DMS53 (cell line): Measurements from ENCODE around the gene DDX42.

ENCODE experiments used
- DNase-seq: peaks from one replicate; lab custom pipeline; 2025; lab: John Stamatoyannopoulos, UW

The DDX42 gene

DNA sequence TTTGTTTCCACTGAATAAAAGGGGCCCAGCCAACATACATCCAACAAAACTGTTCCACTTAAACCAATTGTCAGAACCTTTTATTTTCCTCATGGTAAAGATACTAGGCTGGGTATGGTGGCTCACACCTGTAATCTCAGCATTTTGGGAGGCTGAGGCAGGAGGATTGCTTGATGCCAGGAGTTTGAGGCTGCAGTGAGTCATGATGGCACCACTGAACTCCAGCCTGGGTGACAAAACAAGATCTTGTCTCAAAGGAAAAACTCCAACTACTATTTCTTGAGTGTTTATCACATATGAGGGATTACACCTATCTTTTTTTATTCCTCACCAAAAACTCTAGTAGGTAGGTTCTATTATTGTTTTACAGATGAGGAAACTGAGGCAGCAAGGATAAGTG lies 48.6 kb downstream of the DDX42 start:
- DNase-seq: no peak

DNA sequence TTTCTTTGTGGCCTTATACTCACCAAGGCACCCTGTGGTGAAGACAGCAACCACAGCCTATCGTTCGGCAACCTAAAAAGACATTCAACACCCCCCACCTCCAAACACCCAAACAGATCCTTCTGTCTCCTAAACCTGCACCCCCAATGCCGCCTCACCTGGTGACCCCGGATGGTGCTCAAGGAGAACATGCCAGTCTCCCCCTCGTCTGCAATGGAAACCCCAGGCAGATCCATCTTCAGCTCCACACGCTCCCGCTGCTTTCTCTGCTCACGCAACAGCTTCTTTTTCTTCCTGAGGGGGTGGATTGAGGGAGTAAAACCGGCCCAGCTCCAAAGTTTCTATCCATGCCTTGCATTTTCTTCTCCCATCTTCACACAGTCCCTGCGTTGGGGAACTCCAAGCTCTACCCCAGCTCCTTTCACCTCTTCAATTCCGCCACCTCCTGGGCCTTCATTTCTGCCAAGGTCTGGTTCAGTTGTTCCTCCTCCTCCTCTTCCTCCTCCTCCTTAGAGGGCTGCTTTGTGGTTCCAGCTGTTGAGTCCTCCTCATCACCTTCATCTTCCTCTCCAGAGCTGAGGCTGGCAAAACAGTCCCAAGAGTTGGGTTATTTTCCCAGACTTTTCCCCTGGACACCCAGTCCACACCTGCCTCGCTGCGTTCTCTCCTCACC lies 49.8 kb downstream of the DDX42 start:
- no peak for DNase-seq

DNA sequence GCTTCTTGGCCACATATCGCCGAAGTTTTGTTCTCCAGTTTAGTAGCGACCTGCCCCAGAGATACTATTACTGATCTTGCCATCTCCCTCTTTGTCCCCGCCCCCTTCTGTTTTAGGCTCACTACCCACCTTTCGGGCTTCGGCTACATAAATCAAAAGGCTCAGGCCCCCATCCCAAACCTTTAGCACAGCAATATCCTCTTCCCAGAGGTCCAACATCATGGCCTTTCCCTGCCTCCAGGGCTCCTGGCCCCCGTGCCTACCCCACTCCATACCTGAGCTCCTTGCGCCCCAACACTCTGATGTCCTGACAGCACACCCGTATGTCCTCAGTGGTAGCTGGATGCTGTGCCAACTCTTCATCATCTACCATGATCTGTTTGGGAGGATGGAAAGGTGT lies 50.4 kb downstream of the DDX42 start:
- no peak for DNase-seq

DNA sequence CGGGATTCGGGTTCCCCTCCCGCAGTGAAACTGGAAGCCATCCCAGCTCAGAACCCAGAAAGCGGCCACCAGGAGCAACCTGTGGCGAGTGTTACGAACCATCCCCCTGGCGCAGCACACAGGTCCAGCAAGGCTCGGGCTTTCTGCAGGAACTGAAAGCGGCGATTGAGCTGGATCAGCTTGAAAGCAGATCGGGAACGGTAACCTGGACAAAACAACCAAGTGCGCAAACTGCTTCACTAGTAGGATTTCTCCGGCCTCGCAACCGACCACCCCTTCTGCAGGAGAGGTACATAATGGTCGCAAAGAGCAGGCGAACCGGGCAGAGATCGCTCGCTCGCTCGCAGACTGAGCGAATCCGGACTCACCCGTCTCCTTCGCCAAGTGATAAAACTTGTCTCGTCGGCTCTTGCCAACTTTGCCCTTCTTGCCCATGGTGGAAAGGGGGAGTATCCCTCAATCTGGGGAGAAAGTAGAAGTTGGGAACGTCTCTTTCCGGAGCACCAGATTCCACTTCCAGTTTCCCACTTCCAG lies 52.6 kb downstream of the DDX42 start:
- DNase-seq: peak; percentile 57

DNA sequence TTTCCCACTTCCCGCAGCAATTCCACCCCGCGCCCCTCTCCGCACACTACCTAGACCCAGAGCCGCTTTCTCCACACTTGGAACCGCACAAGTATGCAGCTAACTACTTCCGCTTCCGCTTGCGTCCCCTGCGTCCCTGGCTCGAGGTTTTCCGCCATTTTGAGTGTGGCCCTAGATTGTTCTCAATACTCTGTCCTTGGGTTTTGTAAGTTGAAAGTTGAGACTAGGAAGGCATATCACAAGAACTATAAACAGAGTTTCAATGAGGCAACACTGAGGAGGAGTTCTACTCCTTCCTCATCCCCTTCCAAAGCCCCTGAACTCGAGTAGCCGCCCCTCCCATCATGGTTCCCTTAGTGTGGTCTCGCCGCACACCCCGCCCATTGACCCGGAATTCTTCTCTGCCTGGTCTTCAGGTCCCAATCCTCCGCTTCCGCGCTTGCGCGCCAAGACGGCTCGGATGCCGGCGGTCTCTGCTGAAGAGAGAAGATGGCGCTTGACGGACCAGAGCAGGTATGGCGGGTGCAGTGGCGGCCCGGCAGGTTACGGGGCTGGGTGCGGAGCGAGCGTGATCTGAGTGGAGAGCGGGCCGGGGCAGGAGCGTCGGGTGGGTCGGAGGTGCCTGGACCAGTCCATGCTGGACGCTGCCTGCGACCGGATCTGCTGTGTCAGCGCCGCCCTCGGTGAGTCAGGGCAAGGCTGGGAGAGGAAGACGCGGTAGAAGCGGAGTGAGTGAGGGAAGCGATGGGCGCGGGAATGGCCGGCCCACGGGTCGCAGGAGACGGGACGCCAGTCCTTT lies 53.2 kb downstream of the DDX42 start, which contains the start of the genes FTSJ3 and PSMC5:
FTSJ3 (minus strand) TSS at position 662 of the 799 bp plus-strand sequence. CDS start 761 bp downstream, outside the sequence.
PSMC5 (plus strand) TSS at position 430 of the 799 bp plus-strand sequence; CDS start at position 490, 60 bp downstream.
- DNase-seq: peak; percentile 95

DNA sequence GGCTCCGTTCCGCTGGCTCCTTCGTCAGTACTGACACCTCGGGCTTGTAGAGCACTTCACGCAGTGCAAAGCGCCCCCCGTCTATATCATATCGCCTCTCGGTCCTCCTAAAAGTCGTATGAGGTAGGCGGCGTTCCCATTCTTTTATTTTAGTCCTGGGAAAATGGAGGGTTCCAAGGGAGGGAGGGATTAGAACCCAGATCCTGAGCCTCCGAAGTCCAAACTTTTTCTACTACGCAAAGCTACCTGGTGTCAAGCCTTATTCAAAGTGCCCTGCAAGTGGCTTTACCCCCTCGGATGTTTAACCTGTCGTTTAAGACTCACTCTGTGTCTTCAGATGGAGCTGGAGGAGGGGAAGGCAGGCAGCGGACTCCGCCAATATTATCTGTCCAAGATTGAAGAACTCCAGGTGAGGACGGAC lies 53.8 kb downstream of the DDX42 start:
- no peak for DNase-seq

DNA sequence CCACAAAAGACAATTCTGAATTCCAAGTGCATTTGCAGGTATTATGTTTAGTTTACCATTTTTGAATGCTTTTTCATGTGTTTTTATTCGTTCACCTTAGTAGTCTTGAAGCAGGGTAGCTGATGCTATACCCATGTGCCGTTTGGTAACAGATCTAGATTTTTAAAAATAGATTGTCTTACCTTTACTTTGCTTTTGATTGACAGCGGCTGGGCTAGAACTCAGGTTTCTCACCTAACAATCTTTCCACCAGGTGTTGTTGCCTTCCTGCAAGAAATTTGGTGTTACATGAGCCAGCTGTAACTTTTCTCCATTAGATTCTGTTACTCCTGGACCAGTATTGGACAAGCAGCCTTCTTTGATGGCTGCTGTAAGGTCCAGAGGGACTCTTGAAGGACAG lies 55.0 kb downstream of the DDX42 start:
- DNase-seq: no peak

DNA sequence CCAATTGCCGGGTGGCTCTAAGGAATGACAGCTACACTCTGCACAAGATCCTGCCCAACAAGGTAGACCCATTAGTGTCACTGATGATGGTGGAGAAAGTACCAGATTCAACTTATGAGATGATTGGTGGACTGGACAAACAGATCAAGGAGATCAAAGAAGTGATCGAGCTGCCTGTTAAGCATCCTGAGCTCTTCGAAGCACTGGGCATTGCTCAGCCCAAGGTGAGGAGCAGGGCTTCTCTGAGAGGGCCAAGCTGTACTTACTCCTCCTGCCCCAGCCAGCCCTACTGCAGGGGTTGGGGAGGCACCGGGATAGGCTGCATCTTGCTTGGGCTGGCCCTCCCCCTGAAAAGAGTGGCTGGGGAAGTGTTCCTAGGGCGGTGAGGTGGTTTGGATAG lies 56.3 kb downstream of the DDX42 start:
- no peak for DNase-seq

DNA sequence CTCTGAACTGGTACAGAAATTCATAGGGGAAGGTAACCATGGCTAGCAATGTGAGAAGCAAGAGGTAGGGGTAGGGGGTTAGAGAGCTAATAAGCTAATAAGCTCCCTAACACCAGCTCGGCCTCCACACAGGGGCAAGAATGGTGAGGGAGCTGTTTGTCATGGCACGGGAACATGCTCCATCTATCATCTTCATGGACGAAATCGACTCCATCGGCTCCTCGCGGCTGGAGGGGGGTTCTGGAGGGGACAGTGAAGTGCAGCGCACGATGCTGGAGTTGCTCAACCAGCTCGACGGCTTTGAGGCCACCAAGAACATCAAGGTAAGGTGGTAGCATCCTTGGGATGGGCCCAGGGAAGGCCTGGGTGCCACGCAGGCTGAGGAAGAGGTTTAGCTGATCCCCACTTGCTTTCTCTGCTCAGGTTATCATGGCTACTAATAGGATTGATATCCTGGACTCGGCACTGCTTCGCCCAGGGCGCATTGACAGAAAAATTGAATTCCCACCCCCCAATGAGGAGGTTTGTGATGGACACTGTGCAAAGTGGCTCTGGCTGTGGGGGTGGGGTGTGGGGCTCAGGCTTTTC lies 57.0 kb downstream of the DDX42 start:
- peak; percentile 11 for DNase-seq

DNA sequence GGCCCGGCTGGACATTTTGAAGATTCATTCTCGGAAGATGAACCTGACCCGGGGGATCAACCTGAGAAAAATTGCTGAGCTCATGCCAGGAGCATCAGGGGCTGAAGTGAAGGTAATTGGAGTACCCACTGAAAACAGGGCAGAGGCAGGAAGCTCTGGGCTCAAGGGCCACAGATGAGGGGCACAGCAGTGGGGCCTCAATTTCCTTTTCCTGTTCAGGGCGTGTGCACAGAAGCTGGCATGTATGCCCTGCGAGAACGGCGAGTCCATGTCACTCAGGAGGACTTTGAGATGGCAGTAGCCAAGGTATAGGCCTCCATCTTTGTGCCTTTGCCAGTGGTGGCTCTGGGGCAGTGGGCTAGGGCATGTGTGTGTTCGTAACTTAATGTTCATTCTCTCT lies 57.5 kb downstream of the DDX42 start:
- DNase-seq: no peak

DNA sequence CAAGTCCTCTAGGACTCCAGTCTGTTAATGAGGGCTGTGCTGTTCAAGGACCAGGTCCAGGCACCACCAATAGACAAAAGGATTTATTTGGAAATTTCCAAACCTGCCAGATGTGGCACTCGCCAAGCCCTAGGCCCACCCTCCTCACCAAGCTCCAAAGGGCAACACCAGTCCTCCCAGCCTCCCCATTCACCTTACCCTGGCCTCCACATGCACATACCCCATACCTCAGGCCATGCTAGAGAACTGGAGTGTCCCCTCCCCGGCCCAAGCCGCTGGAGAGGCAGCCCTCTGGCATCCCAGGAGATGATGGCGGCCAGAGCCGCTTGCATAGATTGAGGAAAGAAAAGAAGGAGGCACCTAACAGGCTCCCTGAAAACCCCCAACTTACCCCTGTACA lies 58.0 kb downstream of the DDX42 start:
- no peak for DNase-seq

DNA sequence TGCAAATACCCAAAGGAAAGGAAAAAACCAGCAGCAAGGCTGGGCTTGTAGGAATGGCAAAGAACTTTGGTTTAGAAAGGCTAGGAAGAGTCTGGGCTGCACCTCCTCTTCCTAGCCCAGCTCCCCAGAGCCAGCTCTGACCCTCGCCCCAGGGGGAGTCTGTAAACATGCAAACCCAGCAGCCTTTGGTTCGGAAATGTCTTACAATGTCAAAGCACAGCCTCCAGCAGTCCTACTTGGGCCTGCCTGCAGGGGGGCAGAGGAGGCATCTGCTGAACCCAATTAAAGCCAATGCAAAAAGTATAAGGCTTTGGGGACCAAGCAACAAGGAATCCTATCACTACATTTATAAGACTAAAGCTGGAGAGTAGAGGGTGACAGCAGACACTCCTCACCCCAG lies 58.5 kb downstream of the DDX42 start:
- peak; percentile 19 for DNase-seq

DNA sequence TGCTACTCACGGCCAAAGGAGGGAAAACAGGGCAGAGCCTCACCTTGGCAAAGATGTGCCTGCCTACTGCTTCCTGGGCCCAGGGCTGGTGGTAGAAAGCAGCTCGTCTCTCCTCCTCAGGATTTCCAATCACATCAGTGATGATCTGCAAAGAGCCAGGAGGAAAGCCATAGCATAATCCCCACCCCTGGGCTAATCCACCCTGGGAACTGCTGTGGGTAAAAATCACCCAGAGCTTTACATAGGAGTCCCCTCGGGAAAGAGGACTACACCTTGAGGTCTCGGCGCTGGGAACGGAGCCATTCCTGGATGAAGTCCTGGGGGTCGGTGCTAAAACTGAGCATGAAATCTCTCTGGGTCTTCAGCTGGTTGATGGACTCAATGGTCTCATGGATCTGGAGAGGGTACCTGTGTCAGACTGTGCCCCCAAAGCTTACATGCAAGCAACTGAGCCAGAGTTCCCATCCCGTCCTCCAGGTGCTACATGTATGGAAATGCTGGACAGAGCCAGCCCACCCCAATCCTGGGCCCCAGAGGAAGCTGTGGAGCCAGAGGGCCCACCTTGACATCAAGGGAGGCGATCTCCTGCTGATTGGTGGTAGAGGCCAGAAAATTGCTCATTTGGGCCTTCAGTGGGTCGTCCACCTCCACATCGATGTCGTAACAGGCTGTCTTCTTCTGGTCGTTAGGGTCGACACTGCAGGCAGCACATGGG lies 59.2 kb downstream of the DDX42 start:
- no peak for DNase-seq

DNA sequence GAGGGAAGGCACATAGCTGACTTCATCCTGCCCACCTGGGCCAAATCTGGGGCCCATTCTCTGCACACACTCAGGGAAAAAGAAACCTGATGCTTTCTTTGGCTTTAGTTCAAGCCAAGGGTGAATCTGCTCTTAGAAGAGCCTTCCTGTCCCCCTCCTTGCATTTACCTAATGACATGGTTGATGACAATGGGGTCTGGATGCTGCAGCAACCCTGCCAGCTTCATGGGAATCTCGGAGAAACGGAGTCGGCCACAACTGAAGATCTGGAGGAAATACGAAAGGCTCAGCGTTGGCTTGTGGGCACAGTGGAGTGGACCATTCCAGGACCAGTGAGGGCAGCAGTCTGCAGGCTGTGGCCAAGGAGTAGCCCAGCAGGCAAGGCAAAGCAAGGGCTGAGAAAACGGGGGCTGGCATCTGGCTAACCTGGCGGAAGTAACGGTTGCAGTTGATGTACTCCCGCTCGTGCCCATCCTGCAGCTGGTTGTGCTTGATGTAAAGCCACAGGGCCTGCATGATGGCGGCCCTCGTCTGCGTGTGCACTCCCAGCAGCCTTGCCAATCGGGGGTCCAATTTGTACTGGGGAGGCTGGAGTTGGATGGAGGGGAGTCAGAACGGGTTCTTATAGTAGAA lies 59.9 kb downstream of the DDX42 start:
- DNase-seq: no peak

DNA sequence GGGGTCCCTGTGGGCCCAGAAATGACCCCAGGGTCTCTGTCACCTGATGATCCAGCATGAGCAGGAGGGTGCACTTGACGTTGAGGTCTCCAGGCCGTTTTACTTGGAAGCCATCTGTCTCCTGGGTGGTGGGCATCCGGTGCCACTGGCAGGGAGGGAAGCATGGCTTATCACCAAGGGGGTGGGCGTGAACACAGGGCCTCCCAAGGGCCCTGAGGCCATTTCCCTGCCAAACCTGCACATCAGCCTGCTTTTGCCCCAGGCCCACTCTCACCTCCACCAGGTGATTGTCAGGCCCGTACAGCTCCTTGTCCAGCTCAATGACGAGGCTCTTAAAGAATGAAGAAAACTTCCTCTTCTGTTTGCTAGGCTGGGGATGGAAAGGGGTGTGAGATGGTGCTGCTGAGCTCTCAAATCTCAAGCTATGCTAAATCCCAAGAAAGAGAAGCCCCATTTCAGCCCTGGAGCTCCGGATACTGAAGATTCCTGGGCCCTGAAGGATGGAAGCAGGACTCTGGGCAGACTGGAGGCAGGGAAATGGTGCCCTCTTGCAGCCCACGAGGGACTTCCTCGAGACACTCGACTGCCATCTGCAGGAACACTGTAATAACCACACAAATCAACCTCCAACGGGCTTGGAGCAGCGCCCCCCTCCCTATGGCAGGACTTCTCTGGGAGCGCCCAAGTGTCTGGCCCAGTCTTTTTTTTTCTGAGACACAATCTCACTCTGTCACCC lies 60.6 kb downstream of the DDX42 start:
- peak; percentile 89 for DNase-seq

DNA sequence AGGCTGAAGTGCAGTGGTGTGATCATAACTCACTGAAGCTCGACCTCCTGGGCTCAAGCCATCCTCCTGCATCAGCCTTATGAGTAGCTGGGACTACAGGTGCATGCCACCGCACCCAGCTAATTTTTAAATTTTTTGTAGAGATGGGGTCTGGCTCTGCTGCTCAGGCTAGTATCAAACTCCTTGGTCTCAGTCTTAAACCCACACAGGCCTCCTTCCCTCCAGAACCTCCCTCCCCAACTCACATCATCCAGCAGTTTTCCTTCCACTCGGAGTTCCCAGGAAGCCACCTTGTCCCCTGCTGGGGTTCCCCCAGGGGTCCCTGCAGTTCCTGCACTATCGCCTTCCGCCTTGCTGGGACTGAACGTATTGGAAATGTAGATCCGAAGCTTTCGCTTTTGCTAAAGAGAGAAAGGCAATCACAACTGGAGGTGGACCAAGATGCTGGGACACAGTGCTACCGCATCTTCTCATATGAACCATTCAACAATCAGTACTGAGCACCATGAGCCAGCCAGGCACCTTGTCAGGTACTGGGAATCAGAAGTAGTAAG lies 61.3 kb downstream of the DDX42 start:
- DNase-seq: no peak

DNA sequence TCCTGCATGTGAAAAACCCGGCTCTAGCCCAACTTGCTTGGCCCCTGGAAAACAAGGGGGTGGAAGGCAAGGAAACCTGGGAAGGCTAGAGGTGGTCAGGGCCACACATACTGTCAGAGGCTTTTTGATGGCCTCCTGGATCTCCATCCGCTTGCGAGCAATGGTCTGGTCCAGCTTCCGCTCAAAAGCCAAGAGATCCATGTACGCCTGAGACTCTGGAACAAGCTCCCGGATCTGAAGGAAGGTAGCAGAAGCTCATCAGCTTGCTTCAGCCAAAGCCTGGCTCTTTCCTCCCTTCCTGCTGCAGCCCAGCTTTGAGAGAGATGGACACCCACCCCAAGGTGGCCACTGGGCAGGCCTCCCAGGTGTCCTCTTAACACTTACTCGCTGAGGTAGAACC lies 62.8 kb downstream of the DDX42 start:
- DNase-seq: no peak

DNA sequence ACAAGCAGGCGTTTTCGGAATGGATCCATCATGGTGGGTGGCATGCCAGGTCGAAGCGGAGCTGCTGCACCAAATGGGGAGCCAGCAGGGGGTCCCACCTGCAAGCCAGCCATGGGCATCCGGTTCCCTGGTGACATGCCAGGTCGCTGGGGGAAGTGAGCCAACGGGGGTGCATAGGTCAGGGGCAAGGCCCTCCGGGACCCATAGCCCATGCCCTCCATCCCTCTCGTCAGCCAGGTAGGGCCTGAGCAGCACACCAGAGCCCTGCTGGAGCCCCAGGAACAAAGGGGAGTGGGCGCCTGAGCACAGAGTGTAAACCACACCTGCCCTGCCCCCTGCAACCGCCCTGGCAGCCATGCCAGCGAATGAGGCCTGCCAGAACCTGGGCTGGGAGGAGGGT lies 63.5 kb downstream of the DDX42 start:
- no peak for DNase-seq

DNA sequence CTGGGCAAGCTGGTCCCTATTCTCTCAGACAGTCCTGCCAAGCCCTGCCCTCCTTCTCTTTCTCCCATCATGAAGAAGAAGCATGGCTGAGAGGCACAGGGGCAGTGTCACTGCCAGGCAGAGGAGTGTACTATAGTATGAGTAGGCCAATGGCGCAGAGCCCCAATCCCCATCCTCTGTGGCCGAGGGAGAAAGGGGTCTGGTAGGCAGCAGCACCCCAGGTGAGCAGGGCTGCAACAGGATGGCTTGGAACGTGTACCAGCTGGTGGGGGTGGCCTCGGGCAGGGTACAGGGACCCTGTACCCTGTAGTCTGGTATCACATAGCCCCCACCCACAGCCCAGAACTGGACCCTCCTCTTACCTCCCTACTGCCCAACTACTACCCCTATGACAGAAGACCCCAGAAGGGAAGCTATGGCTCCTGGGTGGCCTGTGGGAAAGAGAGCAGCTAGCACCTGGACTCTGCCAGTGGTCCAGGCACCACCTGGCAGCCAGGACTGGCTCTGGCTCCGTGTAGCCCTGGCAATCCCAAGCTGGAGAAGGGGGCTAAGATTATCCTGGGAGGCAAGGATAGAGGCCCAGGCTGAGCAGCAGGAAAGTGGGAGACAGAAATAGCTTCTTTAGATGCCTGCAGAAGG lies 64.1 kb downstream of the DDX42 start:
- no peak for DNase-seq

DNA sequence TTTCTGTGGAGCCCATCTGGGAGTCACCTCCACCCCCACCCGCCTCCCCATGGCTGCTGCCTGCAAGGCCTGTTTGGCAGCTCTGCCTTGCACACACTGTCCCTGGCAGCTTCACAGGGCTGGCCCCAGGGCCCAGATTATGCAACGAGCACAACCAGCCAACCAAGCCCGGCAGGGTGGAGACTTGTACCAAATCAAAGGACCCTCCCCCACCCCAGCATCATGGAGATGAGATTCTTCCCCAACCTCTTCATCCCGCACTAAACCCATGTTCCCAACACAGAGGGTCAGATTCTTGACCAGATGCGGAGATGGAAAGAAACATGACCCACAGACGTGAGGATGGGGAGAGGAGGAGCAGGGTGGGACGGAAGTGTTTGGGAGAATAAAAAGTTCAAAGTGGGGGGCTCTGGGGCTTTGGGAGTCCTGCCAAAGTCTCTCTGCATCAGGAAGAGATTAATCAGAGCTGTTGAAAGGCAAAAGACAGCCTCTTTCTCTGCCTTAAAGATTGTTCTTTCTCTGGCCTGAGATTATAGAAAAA lies 64.7 kb downstream of the DDX42 start:
- peak; percentile 13 for DNase-seq
